ENCODE results near the gene KAZN.

The KAZN gene

DNA sequence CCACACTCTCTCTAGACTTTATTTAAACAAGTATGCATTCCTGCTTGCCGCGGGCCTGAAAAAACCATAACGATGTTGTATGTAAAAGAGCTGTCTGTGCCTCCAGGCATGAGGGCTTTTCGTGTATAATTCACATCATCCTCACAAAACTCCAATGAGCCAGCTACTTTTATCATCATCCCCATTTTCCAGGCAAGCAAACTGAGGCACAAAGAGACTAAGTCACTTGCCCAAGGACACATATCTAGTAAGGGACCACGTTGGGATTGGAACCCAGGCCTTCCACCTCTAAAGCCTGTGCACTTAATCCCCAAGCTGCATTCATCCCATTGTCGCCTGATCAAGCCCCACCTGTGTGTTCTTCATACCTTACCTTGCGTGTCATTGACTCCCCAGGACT lies 226.9 kb downstream of the KAZN start:
- DNase-seq (ENCODE audit: low read depth): no peak

DNA sequence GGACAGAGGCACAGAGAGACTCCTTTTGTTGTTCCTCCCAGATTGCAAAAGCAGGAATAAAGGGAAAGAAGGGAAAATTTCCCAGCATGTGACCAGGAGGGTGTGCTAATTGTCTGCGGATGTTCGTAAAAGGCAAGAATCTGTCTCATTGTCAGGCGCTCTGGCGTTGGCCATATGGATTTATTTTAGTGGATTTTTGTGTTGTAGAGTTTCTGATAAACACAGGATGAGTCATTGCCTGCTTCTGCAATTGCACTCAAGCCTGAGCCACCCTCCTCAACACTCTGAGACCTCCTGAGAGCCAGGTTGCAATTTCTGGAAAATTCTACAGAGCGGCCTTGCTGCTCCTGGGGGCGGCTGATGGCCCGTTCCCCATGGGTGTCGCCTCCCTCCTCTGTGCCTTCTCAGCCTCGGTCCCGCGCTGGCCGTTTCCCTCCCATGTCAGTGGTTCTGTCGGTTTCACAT lies 227.7 kb downstream of the KAZN start:
- no peak for DNase-seq (ENCODE audit: low read depth)

DNA sequence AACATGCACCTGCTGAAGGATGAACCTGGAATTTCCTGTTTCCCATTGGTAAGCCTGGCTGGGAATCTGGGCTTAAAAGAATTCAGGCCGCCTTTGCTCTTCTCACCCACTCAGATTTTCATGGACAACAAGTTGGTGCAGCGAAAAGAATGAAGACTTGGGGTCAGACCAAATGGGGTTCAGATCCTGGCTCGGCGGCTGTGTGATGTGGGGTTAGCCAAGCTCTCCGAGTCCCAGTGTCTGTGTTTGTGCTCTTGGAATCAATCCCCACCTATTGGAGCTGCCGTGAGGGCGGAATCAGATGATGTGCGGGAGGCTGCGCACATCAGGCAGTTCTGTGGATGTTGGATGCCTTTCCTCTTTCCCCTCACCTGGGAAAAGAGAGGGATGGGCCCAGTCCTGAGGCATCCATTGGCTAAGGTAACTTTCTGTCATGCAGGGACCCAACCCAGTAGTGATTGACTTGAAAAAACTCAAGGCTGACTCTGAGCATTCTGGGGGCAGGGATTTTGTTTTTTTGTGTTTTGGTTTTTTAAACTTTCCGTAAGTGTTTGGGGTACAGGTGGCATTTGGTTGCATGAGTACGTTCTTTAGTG lies 228.3 kb downstream of the KAZN start:
- DNase-seq (ENCODE audit: low read depth): no peak

DNA sequence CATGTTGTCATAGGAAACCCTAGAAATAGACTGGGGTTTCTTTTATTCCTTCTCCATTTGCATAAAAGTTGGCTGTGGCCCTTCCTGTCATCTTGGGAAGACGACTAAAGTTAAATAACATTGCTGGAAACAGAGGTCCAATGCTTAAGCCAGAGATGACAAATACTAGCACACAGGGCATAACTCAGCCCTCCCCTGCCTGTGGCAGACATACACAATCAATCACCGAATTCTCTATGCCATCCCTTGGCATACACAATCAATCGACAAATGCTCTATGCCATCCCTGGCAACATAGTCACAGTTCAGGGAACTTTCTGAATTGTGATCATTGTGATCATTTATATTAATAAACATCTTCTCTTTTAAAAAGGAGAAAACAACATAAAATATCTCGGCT lies 229.4 kb downstream of the KAZN start:
- DNase-seq (ENCODE audit: low read depth): no peak

DNA sequence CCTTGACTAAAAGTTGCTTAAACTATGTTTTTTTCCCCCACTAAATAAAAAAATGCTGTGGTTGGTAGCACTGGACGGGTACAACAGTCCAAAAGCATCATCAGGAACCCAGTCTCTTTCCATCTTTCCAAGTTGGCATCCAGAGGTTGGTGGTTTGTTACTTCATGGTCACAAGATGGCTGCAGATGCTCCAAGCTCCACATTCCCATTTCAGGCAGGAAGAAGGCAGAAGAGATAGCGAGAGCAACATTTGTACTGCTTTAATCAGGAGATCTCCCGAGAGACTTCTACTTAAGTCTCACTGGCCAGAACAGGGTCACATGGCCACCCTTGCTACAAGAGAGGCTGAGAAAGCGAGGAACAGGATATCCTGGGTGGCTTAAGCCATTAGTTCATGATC lies 230.2 kb downstream of the KAZN start:
- DNase-seq (ENCODE audit: low read depth): no peak

DNA sequence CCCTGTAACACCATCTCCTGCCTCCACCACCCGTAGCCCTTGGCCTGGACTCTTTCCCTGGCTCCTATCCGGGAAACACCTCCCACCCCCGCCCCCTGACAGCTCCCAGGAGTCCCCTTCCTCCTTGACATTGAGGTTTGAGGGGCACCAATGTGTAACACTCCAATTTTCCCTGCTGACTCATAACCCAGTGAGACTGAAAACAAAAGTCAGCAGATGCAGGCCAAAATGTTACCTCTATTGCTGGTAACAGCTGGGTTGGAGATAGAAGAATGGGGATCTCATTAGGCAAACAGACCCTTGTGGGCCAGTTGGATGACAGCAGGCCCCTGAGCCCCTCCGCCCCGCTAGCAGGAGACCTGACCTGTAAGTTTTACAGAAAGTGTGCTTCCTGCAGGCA lies 237.2 kb downstream of the KAZN start:
- no peak for DNase-seq (ENCODE audit: low read depth)

DNA sequence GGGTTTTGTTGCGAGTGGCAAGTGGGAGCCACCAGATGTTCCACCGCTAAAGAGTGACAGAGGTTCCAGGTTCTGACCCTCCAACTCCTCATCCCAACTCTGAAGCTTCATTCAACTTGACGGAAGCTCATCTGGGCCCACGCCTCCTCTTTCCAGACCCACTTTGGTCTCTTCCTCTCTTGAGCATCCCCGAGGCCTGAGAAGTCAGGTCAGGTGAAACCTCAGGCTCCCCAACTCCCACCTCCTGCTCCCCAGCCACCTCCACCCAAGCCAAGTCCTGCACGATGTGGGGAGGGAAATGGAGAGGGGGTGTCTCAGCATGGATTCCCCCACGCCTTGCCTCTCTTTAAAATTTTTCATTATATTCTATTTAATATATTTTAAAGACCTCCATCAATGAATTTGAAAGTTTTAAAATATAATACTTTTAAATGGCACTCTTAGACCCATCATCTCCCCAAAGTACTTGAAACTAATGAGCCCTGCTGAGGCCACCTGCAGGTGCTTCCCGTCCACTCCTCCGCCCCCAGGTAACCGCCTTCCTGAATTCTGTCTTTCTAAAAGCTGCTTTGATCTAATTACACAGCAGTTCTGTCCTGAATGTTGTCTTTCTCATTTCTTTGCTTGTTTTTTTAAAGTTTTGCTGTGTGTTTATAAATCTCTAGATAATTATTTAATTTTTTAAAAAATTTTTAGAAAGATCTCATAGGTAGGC lies 238.1 kb downstream of the KAZN start:
- no peak for DNase-seq (ENCODE audit: low read depth)

DNA sequence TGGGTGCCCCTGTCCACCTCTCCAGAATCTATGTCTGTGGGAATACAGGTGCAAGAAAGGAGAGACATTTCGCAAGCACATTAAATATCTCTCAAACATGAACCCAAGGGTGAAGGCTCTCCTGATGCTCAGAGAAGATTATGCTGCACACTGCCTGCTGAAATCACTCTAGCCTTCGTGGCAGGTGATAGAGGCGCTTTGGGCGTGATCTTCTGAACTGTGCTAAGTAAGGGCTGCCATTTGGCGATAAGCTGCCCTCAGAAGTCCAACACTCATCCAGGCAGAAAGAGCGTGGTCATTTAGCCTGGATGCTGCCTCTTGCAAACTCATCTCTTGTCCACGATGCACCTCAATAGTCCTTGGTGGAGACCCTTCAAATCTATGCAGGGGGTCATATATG lies 241.9 kb downstream of the KAZN start:
- DNase-seq (ENCODE audit: low read depth): no peak

DNA sequence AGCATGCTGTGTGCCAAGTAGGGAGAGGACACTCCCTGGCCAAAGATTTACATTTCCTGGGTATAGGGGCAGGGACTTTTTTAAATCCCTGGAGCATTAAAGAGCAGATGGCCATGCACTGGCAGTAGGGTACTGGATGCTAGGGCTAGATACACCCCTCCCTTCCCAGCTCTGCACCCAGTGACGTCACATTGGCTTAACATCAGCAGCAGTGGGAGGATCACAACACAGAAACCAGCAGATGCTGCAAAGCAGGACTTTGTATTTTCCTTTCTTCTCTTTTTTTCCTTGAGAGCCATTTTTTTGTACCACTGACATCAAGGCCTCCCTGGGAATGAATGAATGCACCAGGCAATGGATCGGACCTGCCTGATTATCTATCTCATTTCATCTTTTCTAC lies 243.0 kb downstream of the KAZN start:
- DNase-seq (ENCODE audit: low read depth): no peak

DNA sequence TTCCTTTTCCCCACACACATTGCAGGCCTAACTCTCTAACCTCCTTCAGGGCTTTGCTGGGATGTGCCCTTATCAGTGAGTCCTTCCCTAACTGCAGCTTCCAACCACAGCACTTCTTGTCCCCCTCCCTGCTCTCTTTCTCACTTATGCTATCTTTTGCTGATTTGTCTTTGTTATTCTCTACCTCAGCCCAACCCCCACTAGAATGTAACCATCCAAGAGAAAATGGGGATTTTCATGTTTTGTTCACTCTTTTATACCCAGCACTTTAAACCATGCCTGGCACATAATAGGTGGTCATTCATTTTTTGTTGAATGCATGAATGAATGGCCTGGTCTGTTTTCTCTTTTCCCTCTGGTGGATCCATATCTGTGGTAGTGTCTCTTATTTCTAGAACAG lies 243.5 kb downstream of the KAZN start:
- DNase-seq (ENCODE audit: low read depth): no peak

DNA sequence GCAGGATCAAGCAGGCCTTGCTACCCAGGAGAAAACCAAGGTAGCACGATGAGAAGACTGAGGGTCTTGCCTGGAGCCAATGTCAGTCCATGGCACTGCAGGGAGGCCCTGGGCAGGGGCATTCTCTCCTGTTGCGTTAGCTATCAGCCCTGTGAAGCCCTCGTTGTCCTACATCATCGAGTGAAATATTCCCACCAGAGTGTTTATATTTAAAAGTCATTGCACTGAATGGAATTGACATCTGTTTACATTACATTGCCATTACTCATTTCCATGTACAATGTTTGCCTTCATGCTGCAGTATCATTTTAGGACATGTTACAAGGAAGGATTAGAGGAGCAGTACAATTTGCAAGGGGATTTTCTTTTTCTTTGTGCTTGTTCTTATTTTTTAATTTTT lies 243.9 kb downstream of the KAZN start:
- DNase-seq (ENCODE audit: low read depth): no peak

DNA sequence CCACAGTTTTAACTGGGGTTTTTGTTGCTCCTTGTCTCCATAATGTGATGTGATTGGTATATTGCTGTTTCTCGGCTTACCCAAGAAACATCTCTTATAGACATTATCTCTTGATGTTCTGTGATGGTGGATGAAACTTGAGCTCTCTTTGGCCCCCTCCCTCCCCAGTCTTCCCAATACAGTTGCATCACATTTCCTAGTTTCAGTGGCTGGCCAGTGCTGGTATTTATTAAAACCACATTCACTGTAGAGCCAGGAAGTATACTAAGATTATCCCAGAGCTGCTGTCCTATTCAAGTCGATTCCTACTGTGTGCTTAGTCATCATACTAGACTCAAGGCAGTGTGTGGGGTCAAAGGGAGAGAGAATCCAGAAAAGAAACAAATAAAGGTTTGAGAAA lies 244.4 kb downstream of the KAZN start:
- no peak for DNase-seq (ENCODE audit: low read depth)

DNA sequence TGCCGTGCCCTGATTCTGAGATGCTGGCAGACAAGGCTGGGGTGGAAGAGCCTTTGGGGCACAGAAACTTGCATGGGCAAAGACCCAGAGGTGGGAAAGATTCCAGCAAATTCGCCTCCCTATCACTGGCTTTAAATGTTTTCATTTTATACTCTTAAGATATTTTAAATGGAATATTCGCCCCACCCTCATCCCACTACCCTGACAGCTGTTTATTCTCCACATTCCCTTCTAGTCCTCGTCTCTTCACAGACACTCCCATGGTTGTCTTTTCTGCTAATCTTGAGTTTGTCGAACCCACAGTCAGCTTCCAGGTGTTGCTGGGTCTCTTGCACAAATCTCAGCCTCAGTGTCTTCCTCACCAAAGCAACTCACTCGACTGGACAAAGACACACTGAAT lies 245.0 kb downstream of the KAZN start:
- DNase-seq (ENCODE audit: low read depth): no peak

DNA sequence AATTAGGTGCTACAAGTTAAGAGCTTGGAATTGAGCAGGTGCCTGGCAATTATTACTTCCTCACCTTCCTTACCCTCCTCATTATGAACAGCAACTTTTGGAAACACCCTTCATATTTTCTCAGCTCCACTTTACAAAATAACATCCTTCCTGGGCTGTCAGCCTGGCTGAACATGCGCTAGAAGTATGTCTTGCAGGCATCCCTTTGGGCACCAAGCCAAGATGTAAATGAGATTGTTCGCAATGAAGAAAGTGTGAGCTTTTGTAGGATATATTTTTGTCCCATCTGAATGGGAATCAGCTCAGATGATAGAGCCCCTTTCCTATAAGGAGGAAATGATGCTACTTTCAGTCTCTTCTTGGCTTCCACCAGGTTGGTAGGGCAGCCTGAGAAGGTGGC lies 245.9 kb downstream of the KAZN start:
- DNase-seq (ENCODE audit: low read depth): no peak

DNA sequence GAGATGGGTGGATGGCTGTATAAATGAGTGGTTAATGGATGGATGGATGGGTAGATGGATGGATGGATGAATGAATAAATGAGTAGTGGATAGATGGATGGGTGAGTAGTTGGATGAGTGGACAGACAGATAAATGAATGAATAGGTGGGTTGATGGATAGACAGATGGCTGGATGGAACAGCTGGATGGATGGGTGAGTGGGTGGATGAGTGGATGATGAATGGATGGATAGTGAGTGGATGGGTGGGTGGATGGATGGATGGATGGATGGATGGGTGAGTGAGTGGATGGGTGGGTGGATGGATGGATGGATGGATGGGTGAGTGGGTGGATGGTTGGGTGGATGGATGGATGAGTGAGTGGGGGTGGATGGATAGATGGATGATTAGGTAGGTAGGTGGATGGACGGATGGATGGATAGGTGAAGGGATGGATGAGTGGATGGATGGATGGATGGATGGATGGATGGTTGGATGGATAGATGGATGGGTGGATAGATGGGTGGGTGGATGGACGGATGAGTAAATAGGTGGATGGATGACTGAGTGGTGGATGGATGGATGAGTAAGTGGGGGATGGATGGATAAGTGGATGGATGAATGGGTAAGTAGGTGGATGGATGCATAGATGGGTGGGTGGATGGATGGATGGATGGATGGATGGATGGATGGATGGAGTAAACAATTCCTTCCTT lies 246.6 kb downstream of the KAZN start:
- DNase-seq (ENCODE audit: low read depth): no peak

DNA sequence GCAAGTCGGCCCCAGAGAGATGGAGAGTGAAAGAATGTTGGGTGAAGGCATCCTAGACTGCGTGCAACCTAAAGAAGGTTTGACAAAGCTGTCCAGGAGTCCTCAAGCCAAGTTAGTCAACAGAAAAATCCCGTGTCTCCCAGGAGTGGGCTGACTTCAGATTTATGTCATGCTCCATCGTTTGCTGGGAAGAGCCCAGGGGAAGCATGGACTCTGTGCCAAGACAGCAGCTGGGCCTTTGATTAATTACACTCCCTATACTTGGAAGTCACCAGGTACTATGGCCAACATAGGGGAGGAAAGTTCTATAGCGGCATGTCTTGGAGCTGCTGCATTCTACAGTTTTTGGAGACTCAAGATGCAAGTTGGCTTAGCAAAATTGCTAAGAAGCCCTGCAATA lies 247.4 kb downstream of the KAZN start:
- DNase-seq (ENCODE audit: low read depth): no peak

DNA sequence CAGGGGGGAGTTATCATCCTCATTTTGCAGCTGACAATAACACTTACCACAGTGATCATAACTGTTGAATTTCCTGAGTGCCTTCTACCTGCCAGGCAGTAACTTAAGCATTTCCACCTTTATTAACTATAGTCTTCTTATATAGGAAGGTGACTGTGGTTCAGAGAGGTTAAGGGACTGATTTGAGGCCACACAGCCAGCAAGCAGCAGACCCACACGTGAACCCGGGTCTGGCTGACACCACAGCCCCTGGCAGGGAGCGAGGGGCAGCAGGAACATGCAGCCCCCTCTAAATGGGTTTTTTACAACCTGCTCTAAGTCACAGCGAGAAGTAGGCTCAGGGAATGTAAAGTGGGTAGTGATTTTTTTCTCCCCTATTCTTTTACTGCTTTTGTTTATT lies 248.2 kb downstream of the KAZN start:
- DNase-seq (ENCODE audit: low read depth): no peak

DNA sequence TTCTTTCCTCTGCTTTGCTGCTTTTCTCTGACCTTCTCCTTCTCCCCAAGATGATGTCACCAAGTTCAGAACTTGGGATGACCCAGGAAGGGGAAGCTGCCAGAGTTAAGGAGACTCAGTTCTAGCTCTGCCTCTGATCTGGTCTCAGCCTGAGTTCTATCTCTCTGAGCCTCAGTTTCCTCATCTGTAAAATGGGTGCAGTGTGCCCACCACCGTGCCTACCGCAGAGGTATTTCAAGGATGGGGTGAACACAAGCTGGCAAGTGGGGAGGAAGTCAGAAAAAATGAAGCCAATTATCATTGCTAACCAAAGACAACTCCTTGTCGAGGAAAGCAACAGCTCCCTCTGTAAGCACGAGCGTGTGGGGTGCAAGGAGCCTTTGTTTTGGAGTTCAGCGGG lies 249.7 kb downstream of the KAZN start:
- no peak for DNase-seq (ENCODE audit: low read depth)

DNA sequence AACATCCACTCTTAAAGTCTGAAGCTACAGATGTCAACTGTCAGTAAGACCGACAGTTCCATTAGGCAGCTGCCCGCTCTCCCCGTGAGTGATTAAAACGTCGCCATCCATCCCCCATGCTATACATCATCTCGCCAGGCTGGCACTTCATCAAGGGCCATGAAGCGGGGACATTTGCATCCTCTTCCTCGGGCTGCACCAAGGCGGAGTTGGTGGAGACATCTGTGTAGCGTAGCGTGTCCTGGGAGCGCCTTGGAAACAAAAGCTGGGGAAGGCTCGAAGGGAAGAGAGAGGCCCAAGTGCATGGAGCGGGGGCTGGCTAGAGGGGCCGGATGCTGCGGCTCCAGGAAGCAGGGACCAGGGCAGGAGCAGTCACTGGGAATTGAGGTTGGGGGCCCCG lies 250.1 kb downstream of the KAZN start:
- no peak for DNase-seq (ENCODE audit: low read depth)

DNA sequence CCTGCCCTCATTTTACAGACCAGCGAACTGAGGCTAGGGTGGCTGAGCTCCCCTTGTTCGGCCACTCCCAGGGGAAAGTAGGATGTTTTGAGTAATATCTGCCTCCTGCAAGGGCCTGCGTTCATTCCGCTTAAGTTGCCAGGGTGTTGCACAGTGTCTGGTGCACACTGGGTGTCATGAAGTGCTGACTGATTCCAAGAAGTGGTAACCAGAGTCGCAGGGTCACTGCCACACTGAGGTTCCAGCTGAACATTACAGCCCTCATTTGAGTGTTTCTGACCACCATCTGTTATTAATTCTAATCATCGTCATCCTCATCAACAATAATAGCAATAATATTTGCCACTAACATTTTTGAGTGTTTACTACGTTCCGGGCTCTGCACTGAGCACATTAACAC lies 250.6 kb downstream of the KAZN start:
- DNase-seq (ENCODE audit: low read depth): no peak

DNA sequence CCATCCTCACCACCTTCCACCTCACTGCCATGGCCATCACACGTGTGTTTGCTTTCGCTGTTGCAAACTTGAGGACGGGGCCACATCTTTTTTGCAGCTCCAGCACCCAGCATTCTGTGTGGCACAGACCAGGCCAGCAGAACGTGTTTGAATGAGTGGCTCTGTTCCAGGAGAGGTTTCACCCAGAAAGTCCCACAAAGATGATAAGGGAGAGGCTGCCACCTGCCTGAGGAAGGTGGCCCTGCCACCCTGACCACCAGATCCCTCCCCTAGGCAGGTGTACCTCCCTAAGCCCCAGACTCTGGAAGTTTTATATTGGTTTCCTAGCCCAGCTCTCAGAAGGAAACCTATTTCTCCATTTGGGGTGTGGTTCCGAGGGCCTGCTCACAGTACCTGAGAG lies 252.1 kb downstream of the KAZN start:
- DNase-seq (ENCODE audit: low read depth): no peak

DNA sequence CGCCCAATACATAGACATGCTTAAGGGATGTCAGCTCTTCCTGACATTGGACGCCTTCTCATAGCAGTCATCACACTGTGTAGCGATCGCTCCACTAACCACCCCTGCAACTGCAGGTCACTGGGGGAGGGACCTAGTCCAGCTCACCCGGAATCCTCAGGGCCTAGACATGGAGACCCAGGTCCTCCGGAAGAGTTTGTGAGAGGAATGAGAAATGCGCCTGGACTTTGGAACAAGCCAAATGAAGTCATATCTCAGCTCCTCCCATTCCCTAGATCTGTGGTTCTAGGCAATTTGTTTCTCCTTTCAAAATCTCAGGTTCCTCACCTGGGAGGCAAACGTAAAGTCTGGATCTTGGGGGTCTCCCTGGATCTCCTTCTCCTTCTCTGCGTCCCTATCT lies 253.3 kb downstream of the KAZN start:
- no peak for DNase-seq (ENCODE audit: low read depth)

DNA sequence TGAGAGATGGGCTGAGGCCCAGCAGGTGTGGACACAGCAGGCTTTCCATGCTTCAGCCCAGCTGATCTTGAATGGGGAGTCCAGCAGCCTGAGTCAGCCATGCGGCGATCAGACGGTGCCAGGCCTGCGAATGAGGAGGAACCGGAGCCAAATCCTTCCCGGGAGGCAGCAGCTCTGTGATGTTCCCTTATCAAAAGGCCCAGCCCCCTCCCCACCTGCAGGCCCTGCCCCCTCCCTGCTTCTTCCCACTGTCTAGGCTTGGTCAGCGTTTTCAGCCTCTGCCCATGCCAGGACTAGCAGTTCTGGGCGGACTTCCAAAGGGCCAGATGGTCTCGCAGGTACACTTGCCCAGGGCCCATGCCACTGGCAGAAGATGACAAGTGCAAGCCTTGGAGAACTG lies 253.8 kb downstream of the KAZN start:
- no peak for DNase-seq (ENCODE audit: low read depth)

DNA sequence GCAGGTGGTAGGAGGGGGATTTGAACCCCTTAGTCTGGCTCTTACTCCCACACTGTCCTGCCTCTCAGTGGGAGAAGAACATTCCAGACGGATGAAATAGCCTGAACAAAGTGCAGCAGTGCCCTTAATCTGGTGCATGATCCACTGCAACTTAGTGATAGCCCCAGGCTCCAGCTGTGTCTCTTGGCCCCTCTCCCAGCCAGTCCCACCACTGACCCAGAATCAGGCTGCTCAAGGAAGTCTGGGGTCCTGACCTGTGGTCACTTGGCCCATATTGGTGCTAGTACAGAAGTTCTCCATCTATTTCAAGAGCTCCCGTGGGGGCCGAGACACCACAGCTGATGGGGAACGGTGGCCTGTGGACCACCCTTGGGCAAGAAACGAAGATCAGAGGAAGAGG lies 255.0 kb downstream of the KAZN start:
- no peak for DNase-seq (ENCODE audit: low read depth)
